ENCODE results near the gene GALNT2.

The GALNT2 gene

DNA sequence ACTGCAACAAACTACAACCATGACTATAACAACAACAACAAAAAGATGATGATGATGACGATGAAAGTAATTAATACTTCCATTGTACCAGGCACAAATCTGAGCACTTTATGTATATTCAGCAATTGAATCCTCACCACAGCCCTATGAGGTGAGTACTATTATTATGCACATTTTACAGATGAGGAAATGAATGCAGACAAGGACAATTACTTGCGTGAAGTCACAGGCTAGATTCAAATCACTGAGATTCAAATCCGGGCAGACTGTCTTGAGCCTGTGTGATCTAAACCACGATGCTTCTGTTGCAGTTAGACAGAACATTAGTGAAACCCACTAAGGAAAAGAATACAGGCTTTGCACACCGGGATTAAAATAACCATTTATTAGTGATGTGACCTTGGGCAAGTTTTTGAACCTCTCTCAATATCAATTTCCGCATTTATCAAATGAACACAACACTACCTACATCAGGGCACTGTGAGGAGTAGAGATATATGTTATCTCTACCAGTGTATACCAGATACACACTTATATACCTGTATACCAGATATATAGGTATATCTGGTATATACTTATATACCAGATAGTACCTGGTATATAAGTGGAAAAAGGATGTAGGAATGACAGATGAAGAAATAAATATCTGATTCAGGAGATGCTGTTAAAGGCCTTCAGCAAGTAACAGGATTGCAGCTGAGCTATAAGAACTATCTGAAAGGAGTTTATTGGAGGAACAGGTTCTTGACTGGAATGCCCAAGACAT is 34.3 kb upstream of the GALNT2 start:
- no peak overlapping the region for H3K4me3 ChIP-seq (ENCODE audit: low read length)
- H3K4me1 ChIP-seq (ENCODE audit: insufficient read depth, low read length): peaks cover 5% of the 10 kb centered on the region; the same call in 1 of the 2 replicates
- H3K27me3 ChIP-seq (ENCODE audit: insufficient read depth, low read length): no peaks in the 10 kb centered on the region
- H3K27ac ChIP-seq (ENCODE audit: low read length): no peak overlapping the region
- H3K9ac ChIP-seq (ENCODE audit: low read depth, low read length): no peak overlapping the region
- no peaks in the 10 kb centered on the region for H3K36me3 ChIP-seq (ENCODE audit: insufficient read depth, low read depth, low read length)
- H3K9me3 ChIP-seq (ENCODE audit: insufficient read depth, low read depth, low read length): no peaks in the 10 kb centered on the region

DNA sequence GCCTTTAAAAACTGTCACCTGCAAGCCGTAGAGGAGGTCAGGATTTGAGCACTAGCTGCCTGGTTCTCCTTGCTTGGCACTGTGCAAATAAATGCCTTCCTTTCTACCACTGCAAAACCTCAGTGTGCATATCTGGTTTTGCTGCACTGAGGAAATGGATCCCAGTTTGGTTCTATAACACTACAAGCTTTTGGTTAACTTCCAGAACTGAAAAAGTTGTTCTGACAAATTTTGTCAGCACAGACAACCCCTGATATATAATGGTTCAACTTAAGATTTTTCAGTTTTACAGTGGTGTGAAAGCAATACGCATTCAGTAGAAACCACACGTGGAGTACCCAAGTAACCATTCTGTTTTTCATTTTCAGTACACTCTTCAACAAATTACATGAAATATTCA is 29.8 kb upstream of the GALNT2 start:
- Histone ChIP-seq H3K36me3 (ENCODE audit: insufficient read depth, low read depth, low read length) (no peaks in the 10 kb centered on the region), H3K9ac (ENCODE audit: low read depth, low read length) (no peak overlapping the region), H3K4me3 (ENCODE audit: low read length) (no peak overlapping the region), H3K9me3 (ENCODE audit: insufficient read depth, low read depth, low read length) (no peaks in the 10 kb centered on the region), H3K4me1 (ENCODE audit: insufficient read depth, low read length) (no peaks in the 10 kb centered on the region), H3K27me3 (ENCODE audit: insufficient read depth, low read length) (no peaks in the 10 kb centered on the region), H3K27ac (ENCODE audit: low read length) (no peak overlapping the region)

DNA sequence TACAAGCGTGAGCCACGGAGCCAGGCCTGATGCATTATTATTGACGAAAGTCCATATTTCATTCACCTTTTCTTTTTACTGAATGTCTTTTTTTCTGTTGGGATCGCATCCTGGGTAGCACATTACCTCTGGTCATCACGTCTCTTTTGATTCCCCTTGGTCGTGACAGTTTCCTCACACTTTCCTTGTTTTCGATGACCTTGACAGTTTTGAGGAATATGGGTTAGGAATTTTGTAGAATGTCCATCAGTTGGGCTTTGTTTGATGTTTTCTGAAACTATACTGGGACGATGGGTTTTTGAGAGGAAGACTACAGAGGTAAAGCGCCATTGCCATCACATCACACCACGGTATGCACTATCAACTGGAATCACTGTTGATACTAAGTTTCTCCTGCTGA is 26.6 kb upstream of the GALNT2 start:
- no peak overlapping the region for H3K4me3 ChIP-seq (ENCODE audit: low read length)
- H3K9me3 ChIP-seq (ENCODE audit: insufficient read depth, low read depth, low read length): no peaks in the 10 kb centered on the region
- H3K9ac ChIP-seq (ENCODE audit: low read depth, low read length): no peak overlapping the region
- H3K36me3 ChIP-seq (ENCODE audit: insufficient read depth, low read depth, low read length): no peaks in the 10 kb centered on the region
- H3K4me1 ChIP-seq (ENCODE audit: insufficient read depth, low read length): no peaks in the 10 kb centered on the region
- H3K27me3 ChIP-seq (ENCODE audit: insufficient read depth, low read length): no peaks in the 10 kb centered on the region
- H3K27ac ChIP-seq (ENCODE audit: low read length): no peak overlapping the region

DNA sequence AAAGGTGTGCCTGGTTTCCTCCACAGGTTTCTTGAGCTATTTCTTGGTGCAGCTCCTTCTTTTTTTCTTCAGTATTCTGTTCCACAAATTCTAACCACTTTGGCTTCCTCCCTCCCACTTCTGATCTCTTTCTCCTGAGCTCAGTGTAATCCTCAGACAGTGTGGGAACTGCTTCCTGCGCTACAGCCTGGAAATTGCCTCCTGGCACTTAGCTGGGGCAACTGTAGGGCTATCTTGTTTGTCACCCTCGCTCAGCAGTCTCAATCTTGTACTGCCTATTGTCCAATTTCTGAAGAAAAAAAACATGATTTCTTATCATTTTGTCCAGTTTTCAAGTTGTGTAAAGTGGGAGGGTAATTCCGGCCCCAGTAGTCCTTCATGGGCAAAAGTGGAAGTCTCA is 24.0 kb upstream of the GALNT2 start:
- Histone ChIP-seq H3K27ac (ENCODE audit: low read length) (no peak overlapping the region), H3K27me3 (ENCODE audit: insufficient read depth, low read length) (no peaks in the 10 kb centered on the region), H3K9me3 (ENCODE audit: insufficient read depth, low read depth, low read length) (no peaks in the 10 kb centered on the region), H3K4me3 (ENCODE audit: low read length) (no peak overlapping the region), H3K4me1 (ENCODE audit: insufficient read depth, low read length) (peaks cover 10% of the 10 kb centered on the region; the same call in 1 of the 2 replicates), H3K9ac (ENCODE audit: low read depth, low read length) (no peak overlapping the region), H3K36me3 (ENCODE audit: insufficient read depth, low read depth, low read length) (no peaks in the 10 kb centered on the region)

DNA sequence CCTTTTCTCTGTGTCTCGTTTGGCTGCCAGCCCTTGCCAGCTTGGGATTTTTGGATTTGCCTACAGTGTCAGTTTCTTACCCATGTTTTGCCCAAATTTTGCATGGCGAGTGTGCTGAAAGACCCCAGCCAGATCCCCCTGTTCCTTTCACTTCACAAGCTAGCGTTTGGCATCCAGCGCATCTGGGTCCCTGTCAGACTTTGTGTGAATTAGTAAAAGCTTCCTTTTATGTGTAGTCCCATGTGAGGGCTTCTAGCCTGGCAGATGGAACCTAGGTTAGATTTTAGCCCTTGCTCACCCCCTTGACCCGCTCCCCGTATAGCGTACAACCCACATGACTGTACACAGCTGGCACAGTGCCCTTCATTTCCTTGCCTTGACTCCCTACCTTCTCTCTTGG is 22.3 kb upstream of the GALNT2 start:
- Histone ChIP-seq H3K4me3 (ENCODE audit: low read length) (no peak overlapping the region), H3K27me3 (ENCODE audit: insufficient read depth, low read length) (no peaks in the 10 kb centered on the region), H3K4me1 (ENCODE audit: insufficient read depth, low read length) (peaks cover 10% of the 10 kb centered on the region; the same call in 1 of the 2 replicates), H3K9me3 (ENCODE audit: insufficient read depth, low read depth, low read length) (no peaks in the 10 kb centered on the region), H3K27ac (ENCODE audit: low read length) (no peak overlapping the region), H3K9ac (ENCODE audit: low read depth, low read length) (no peak overlapping the region), H3K36me3 (ENCODE audit: insufficient read depth, low read depth, low read length) (no peaks in the 10 kb centered on the region)

DNA sequence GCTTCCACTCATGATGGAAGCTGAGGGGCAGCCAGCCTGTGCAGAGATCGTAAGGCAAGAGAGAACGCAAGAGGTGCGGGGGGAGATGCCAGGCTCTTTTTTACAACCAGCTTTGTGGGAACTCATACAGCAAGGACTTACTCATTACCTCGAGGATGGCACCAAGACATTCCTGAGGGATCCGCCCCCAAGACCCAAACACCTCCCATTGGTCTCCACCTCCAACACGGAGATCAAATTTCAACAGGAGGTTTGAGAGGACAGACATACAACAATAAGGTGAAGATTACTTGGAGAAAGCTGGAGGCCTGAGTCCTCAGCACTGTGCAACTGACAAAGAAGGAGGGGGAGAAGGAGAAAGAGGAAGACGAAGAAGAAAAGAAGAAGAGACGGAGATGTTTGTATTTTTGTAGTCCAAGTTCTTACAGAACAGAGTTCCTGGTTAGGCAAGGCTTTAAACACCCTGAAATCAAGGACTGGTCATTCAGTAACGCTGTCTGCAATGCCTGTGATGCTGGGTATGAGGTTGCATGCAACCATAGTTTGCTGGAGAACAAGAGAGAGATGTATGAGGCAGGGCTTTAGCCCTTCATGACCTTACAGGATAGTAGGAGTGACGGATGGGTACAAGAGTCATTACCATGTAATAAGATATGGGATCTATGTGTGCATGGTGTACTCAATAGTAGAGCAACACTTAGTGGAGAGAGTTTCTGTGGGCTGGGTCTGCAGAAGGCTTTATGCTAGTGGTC is 19.7 kb upstream of the GALNT2 start:
- Histone ChIP-seq H3K27ac (ENCODE audit: low read length) (no peak overlapping the region), H3K4me1 (ENCODE audit: insufficient read depth, low read length) (peaks cover 10% of the 10 kb centered on the region; the same call in 1 of the 2 replicates), H3K9ac (ENCODE audit: low read depth, low read length) (no peak overlapping the region), H3K36me3 (ENCODE audit: insufficient read depth, low read depth, low read length) (no peaks in the 10 kb centered on the region), H3K27me3 (ENCODE audit: insufficient read depth, low read length) (no peaks in the 10 kb centered on the region), H3K9me3 (ENCODE audit: insufficient read depth, low read depth, low read length) (no peaks in the 10 kb centered on the region), H3K4me3 (ENCODE audit: low read length) (no peak overlapping the region; the same call in 1 of the 2 replicates)

DNA sequence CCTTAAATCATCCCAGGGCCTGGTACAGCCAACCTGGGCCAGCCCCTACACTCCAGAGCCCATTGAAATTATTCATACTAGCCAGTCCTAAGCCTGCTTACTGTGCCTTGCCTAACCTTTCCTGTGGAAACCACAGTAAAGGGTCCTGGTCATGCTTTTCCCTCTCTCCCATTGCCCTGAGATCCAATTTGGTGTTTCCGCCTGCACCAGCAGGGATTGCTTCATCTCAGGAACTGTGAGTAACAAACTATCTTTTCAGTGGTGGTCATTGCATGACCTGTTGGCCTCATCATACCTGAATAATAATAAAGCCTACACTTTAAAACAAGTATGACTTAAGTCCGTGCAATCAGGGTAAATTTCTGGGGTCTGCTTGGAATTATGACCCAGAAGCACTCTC is 18.7 kb upstream of the GALNT2 start:
- H3K4me3 ChIP-seq (ENCODE audit: low read length): no peak overlapping the region
- H3K9ac ChIP-seq (ENCODE audit: low read depth, low read length): no peak overlapping the region
- no peaks in the 10 kb centered on the region for H3K36me3 ChIP-seq (ENCODE audit: insufficient read depth, low read depth, low read length)
- H3K27me3 ChIP-seq (ENCODE audit: insufficient read depth, low read length): no peaks in the 10 kb centered on the region
- H3K4me1 ChIP-seq (ENCODE audit: insufficient read depth, low read length): peaks cover 10% of the 10 kb centered on the region; the same call in 1 of the 2 replicates
- H3K9me3 ChIP-seq (ENCODE audit: insufficient read depth, low read depth, low read length): no peaks in the 10 kb centered on the region
- H3K27ac ChIP-seq (ENCODE audit: low read length): no peak overlapping the region

DNA sequence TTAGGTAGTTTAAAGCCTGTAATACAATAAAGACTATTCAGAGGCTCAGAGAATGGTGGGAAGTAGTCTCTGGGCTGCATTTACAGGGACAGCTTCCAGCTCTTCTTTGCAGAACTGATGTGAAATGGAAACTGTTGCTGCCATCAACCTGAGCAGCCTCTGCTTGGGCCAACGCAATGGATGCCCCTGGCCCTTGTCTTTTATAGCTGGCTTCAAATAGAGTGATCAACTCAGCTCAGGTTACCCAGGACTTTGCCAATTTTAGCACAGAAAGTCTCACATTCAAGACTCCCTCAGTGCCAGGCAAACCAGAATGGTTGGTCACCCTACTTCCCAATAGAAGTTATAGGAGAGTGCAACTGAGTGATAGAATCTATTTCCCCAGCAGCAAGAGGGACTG is 18.1 kb upstream of the GALNT2 start:
- Histone ChIP-seq H3K4me3 (ENCODE audit: low read length) (no peak overlapping the region), H3K27me3 (ENCODE audit: insufficient read depth, low read length) (no peaks in the 10 kb centered on the region), H3K9me3 (ENCODE audit: insufficient read depth, low read depth, low read length) (no peaks in the 10 kb centered on the region), H3K4me1 (ENCODE audit: insufficient read depth, low read length) (peaks cover 10% of the 10 kb centered on the region; the same call in 1 of the 2 replicates), H3K36me3 (ENCODE audit: insufficient read depth, low read depth, low read length) (no peaks in the 10 kb centered on the region), H3K27ac (ENCODE audit: low read length) (no peak overlapping the region), H3K9ac (ENCODE audit: low read depth, low read length) (no peak overlapping the region)

DNA sequence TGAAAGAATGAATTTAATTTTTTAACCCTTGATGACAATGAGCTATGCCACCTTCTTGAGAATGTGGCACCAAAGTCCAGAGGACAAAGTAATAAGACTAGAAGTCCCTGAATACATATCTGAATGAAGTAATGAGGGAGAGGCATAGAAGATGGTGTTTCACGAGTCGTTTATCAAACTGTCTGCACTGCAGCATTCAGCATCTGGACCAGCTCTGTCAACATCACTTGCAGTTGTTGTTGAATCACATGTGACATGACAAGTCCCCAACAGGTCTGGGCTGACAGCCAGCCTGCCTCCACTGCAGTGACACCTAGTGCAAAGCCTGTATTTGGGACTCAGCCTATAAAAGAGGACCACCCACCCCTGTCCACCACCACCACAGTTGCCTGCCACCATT is 17.3 kb upstream of the GALNT2 start:
- no peak overlapping the region for H3K9ac ChIP-seq (ENCODE audit: low read depth, low read length)
- no peaks in the 10 kb centered on the region for H3K27me3 ChIP-seq (ENCODE audit: insufficient read depth, low read length)
- H3K4me3 ChIP-seq (ENCODE audit: low read length): no peak overlapping the region
- no peaks in the 10 kb centered on the region for H3K9me3 ChIP-seq (ENCODE audit: insufficient read depth, low read depth, low read length)
- peaks cover 10% of the 10 kb centered on the region; the same call in 1 of the 2 replicates for H3K4me1 ChIP-seq (ENCODE audit: insufficient read depth, low read length)
- no peaks in the 10 kb centered on the region for H3K36me3 ChIP-seq (ENCODE audit: insufficient read depth, low read depth, low read length)
- H3K27ac ChIP-seq (ENCODE audit: low read length): no peak overlapping the region

DNA sequence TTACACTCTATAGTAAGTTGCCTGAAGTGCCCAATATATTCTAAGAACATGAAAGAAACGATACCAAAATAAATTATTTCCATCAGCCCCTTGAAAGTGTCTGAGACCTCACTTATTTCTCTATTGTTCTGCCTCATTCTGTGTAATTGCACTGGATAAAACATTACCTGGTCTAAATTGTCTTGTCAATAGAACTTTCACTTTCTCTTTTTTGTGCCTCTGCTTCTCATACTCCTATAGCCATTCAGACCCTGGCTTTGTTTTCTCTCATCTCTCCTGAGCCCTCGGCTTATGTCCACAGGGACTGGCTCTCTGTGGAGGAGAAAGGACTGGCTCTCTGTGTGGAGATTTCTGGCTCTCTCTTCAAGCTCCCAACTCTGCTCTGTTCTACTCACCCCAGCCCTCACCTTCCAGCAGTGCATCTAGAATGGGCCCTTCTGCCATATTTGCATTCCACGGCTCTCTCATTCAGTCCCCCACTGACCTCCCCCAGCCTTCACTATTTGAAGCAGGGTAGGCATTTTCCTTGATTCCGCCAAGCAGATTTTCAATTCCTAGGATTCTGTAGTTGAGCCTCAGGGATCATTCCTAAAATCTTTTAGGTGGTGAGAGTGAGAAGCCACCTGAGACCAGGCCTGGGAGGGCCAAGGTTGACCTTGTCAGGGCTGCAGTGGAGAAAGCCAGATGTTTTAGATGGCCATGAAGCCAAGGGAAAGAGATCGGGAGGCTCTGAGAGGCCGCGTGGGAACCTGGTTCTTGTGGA is 15.9 kb upstream of the GALNT2 start:
- Histone ChIP-seq H3K4me1 (ENCODE audit: insufficient read depth, low read length) (peaks cover 10% of the 10 kb centered on the region; the same call in 1 of the 2 replicates), H3K4me3 (ENCODE audit: low read length) (no peak overlapping the region), H3K36me3 (ENCODE audit: insufficient read depth, low read depth, low read length) (no peaks in the 10 kb centered on the region), H3K27me3 (ENCODE audit: insufficient read depth, low read length) (no peaks in the 10 kb centered on the region), H3K9me3 (ENCODE audit: insufficient read depth, low read depth, low read length) (no peaks in the 10 kb centered on the region), H3K27ac (ENCODE audit: low read length) (no peak overlapping the region), H3K9ac (ENCODE audit: low read depth, low read length) (no peak overlapping the region)

DNA sequence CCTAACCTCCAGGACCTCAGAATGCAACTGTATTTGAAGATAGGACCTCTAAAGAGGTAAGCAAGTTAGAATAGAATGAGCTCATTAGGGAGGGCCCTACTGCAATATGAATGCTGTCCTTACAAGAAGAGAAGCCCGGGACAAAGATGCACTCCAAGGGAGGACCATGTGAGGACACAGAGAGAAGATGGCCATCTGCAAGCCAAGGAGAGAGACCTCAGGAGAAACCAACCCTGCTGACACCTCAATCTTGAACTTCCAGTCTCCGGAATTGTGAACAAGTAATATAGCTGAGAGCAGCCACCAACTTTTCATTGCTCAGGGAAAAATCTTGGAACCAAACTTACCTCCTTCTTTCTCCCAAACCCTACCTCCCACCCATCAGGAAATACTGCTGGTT is 15.0 kb upstream of the GALNT2 start:
- H3K27me3 ChIP-seq (ENCODE audit: insufficient read depth, low read length): no peaks in the 10 kb centered on the region
- no peaks in the 10 kb centered on the region for H3K36me3 ChIP-seq (ENCODE audit: insufficient read depth, low read depth, low read length)

More for the DNA sequence above, 15.0 kb upstream of the GALNT2 start:
- no peak overlapping the region for H3K4me3 ChIP-seq (ENCODE audit: low read length)
- H3K27ac ChIP-seq (ENCODE audit: low read length): no peak overlapping the region
- peaks cover 4% of the 10 kb centered on the region; the same call in 1 of the 2 replicates for H3K4me1 ChIP-seq (ENCODE audit: insufficient read depth, low read length)
- no peaks in the 10 kb centered on the region for H3K9me3 ChIP-seq (ENCODE audit: insufficient read depth, low read depth, low read length)
- no peak overlapping the region for H3K9ac ChIP-seq (ENCODE audit: low read depth, low read length)

Data from iPS-20b (cell line).